CD4-positive, alpha-beta T cell treated with Interleukin-17A for 4 hours (primary cell): Measurements from ENCODE around the gene DDX1.
"Not testable (repeated sequence)": the region's sequence is repeated elsewhere in the genome, so short reads cannot be mapped to it uniquely, and the experiment has no call there.

Experiments
- DNase-seq: peaks from one replicate; pipeline ENCODE4 v3.0.0-alpha.2; 2020; ENCODE audit warnings: mixed read lengths

Gene DDX1

GRCh38 chr2:15617778-15618448 is 26.2 kb downstream of the DDX1 start:
- DNase-seq: no peak

DNA sequence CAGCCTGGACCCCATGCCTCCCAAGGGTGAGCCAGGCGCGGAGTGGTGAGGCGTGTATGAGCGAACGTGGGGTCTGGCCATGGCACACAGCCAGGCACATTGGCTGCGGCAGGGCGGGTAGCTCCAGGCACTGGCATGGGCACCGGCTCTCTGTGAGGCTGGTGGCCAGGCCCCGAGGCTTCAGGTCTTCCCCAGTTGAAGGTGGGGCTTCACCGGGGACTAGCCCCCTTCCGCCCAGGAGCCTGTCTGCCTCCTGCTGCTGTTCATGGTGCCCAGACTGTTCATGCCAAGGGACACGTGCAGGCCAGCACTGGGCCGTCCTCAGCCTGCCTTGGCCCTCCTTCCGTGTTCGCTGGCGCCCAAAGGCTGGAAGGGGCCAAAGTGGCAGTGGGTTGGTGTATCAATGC is 26.8 kb downstream of the DDX1 start:
- DNase-seq: no peak

- no peak for DNase-seq
Observed at GRCh38 chr2:15619076-15619475, 27.4 kb downstream of the DDX1 start.

DNA sequence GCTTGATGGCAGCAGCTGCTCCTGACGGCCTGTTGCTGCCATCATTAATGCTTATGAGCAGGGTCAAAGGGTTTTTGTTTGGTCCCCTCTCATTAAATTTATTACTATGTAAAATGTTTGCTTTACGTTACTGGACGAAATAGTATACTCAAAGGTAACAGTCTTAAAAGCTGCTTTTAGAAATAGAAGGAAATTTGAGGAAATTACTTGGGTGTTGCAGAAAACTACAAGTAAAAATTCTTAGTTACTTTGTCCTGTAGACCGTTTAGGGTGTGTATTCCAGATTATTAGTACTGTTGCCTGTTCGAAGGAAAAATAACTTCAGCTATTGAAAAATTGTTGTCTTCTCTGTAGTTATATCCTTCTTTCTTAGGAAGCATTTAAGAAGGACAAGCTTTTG is 27.8 kb downstream of the DDX1 start:
- DNase-seq: no peak

- no peak for DNase-seq
Observed at GRCh38 chr2:15619938-15620337, 28.3 kb downstream of the DDX1 start.

DNA sequence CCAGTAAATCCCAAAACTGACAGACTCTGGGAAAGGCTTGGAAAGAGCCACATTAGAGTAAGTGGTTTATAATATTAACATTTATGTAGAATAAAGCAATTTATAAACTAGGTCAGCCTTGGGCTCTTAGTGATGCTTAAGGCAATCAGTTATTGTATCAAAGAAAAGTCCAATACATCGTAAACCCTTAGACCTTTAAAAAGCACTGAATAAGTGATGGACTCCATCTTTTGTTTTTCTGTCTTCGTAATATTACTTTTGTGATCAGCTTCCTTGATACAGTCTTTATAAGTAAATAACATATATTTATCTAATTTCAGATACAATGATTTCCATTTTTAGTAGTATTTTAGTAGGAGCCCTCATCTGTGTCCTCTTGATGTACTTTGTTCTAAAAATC is 28.7 kb downstream of the DDX1 start:
- DNase-seq: no peak

DNA sequence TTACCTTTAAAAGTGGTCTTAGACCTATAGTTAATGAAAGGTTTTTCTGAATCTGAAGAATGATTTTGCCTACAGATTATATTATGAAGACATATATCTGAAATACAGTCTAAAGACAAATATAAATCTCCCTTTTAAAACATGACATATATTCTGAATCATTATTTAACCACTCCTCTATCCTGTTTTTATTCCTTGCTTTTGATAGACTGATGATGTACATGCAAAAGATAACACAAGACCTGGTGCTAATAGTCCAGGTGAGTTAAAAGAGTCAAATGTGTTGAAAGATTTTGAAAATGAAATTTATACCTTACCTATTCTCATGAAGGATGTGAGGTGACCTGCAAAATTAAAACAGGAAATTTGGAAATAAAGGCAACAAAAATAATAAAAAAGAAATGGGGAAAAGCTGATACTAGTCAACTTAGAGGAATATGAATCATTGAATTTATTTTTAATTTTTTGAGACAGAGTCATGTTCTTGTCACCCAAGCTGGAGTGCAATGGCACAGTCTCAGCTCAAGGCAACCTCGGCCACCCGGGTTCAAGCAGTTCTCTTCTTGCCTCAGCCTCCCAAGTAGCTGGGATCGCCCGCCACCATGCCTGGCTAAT is 29.3 kb downstream of the DDX1 start:
- no peak for DNase-seq

DNA sequence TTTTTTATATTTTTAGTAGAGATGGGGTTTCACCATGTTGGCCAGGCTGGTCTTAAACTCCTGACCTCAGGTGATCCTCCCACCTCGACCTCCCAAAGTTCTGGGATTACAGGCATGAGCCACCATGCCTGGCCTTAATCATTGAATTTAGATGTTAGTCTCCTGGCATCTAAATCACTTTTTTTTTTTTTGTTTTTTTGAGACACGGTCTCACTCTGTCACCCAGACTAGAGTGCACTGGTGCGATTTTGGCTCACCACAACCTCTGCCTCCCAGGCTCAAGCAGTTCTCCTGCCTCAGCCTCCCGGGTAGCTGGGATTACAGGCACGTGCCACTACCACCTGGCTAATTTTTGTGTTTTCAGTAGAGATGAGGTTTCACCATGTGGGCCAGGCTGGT is 29.8 kb downstream of the DDX1 start:
- DNase-seq: not testable (repeated sequence)

DNA sequence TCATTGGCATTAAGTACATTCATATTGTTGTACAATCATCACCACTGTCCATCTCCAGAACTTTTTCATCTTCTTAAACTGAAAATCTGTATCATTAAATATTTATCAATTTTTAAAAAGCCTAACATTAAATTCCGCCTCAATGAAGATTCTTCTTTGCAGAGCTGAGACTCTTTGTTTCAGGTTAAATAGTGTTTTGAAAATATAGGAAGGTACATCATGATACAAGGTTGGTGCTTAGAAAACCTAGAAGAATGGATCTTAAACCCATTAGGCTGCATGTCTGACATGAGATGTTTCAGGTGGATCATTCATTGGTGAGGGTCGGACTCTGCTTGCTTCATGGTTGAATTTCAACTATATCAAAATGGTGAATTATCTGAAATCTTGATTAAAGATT is 30.5 kb downstream of the DDX1 start:
- no peak for DNase-seq

DNA sequence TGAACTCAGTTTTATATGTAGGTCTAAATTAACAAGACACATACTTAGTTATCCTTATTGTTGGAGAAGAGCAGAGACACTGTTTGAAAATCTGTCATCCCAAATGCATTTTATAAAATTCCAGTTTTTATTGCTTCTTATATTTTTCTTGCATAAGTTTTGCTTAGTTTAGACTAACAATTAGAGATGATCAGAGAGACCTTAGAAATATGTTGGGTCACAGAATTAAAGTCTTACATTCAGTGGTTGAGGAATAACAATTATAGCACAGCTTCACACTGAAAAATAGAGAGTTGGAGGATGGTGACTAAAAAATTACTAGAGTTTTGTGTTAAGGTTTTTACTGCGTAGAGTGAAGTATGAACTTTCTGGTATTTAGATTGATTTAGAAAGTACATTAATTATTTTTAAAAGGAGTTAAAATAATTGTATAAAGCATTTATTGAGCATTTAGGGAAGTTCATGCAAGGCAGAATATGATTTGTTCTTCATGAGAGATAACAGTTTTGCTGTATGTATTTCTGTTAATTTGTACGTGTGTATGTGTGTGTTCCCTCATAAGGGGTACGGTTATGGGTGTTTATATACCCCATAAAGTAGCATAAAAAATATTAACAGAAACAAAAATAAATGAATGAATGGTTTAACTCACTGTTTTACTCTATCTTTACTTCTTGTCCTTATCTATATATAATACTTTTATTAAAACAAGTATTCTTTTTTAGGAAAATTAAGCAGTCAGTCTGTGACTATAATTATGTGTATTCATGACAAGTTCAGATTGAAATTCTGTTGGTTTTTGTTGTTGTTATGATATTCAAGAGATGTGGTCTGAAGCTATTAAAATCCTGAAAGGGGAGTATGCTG is 31.2 kb downstream of the DDX1 start:
- no peak for DNase-seq

GRCh38 chr2:15623481-15623796 is 31.8 kb downstream of the DDX1 start:
- DNase-seq: no peak

DNA sequence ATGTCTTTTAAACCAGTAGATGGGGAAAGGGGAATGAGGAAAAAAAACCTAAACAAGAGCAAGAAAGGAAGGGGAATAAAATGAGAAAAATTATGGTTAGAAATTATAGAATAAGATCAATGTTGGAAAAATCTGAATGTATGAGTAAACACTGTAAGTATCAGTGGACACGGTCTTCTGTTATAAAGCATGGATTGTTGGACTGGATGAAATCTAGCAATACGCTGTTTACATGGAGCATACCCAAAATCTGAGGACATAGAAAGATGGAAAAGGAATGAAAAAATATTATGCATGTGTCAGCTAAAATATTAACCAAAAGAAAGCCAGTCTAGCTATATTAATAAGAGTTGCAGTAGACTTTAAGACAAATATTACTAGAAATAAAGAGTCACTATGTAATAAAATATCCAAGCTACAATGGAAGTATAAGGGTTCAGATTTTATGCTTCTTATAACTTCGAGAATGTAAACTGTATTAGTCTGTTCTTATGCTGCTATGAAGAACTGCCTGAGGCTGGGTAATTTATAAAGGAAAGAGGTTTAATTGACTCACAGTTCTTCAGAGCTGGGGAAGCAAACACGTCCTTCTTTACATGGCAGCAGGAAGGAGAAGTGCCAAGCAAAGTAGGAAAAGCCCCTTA is 32.4 kb downstream of the DDX1 start:
- no peak for DNase-seq

DNA sequence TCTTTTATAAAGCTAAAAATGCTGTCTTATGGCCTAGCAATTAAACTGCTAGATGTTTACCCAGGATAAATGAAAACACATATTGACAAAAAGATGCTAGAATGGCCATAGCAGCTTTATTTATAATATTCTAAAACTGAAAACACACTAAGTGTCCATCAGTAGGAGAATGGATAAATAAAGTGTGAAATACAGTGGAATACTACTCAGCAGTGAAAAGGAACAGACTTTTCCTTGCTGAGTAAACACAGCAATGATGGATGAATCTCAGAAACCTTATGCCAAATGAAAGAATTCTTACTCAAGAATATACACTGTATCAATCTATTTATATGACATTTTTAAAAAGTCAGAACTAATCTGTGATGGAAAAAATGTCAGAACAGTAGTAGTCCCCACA is 33.2 kb downstream of the DDX1 start:
- DNase-seq: no peak

DNA sequence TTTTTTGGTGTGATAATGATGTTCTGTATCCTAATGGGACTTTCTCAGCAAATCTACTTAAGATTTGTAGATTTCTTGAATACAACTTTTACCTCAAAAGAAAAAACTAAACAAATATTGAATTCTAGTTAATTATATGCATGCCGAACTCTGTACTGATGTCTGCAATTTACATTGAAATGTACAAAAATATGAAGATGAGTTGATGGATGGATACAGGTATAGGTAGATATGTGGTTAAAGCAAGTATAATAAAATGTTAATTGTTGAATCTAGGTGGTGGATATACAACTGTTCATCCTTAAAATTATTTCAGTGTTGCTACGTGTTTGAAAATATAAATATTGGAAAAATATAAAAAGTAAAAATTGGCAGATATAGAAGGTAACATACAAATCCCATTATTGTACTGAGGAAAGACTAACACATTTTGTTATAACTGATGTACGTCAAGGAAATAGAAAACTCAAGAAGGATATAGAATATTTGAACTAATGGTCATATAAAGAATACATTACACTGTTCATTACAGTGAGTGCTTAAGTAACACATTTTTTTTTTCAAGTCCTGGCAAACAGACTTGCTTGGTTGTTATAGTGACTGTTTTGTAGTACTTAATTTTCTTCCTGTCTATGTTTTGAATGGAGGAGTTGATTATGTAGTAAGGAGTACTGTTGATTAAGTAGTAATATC is 33.8 kb downstream of the DDX1 start:
- no peak for DNase-seq

- no peak for DNase-seq
Observed at GRCh38 chr2:15626126-15626525, 34.5 kb downstream of the DDX1 start.

DNA sequence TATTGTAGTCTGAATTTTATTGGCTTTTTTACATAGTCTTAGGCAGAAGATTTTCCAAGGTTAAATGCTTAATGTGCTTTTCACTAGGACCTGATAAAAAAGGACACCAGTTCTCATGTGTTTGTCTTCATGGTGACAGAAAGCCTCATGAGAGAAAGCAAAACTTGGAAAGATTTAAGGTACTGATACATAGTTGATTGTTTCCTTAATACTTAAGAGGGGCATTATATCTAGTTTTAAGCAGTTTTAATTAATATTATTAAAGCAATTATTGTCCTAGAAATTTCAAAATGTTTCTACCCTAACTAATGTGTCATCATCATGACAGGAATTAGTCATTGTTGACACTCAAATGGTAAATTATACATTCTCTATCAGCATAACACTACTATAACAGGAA is 35.3 kb downstream of the DDX1 start:
- DNase-seq: no peak

GRCh38 chr2:15627817-15628684 is 36.4 kb downstream of the DDX1 start:
- DNase-seq: no peak

- no peak for DNase-seq
Observed at GRCh38 chr2:15628899-15629855, 37.5 kb downstream of the DDX1 start.

GRCh38 chr2:15630121-15630977 is 38.7 kb downstream of the DDX1 start:
- no peak for DNase-seq
